Small intestine (tissue), 7 donors: ENCODE data around the gene TSGA10IP. TPM values are rescaled to one million over a fixed set of nuclear protein-coding genes. Genes with fewer than 3 reads are reported as not detected.
"Not testable (repeated sequence)": the region's sequence is repeated elsewhere in the genome, so short reads cannot be mapped to it uniquely, and the experiment has no call there.

Source experiments
- DNase-seq, 2 donors: peaks; one replicate each; pipeline versions ENCODE4 v3.0.0 to v3.0.0-alpha.2; 2013
- FAIRE-seq: peaks from 2 replicates; lab custom pipeline; 2012; peaks lifted over from hg19 to GRCh38; lab: Jason Lieb, UNC
- H3K27ac ChIP-seq, 3 donors: one replicate each; pipeline ENCODE4 v1.5.1; 2013; ENCODE audit warnings: low read length in 2 of 3, mild to moderate bottlenecking in 2 of 3, control low read depth in 1 of 3, inconsistent platforms in 1 of 3, low read depth in 1 of 3, moderate library complexity in 1 of 3
- H3K27me3 ChIP-seq, 3 donors: one replicate each; pipeline ENCODE4 v1.6.1; 2013; ENCODE audit warnings: low read length in 3 of 3, inconsistent platforms in 1 of 3; ENCODE audit not compliant: control insufficient read depth in 3 of 3, insufficient read depth in 3 of 3
- H3K36me3 ChIP-seq, 3 donors: one replicate each; pipeline ENCODE4 v1.6.1; 2013; ENCODE audit warnings: low read length in 3 of 3, inconsistent platforms in 1 of 3, low read depth in 1 of 3, mild to moderate bottlenecking in 1 of 3, moderate library complexity in 1 of 3; ENCODE audit not compliant: control insufficient read depth in 3 of 3, insufficient read depth in 2 of 3
- H3K4me1 ChIP-seq, 3 donors: one replicate each; pipeline ENCODE4 v1.6.1; 2013; ENCODE audit warnings: low read length in 2 of 3, inconsistent platforms in 1 of 3, low read depth in 1 of 3, mild to moderate bottlenecking in 1 of 3, moderate library complexity in 1 of 3; ENCODE audit not compliant: control insufficient read depth in 3 of 3, insufficient read depth in 2 of 3
- H3K4me3 ChIP-seq, 3 donors: one replicate each; pipeline ENCODE4 v1.5.1; 2013; ENCODE audit warnings: low read length in 3 of 3, control low read depth in 1 of 3, inconsistent platforms in 1 of 3, low read depth in 1 of 3, mild to moderate bottlenecking in 1 of 3, moderate library complexity in 1 of 3
- H3K9me3 ChIP-seq, 2 donors: one replicate each; pipeline ENCODE4 v1.6.1; 2013; ENCODE audit warnings: low read depth in 1 of 2, low read length in 1 of 2; ENCODE audit not compliant: control insufficient read depth in 2 of 2, insufficient read depth in 1 of 2
- WGBS, 3 donors: extraction: QIAGEN DNeasy Blood & Tissue Kit; methylation state at CpG; one replicate each; pipeline ENCODE4 v1.1.7; 2013; 5-methylcytosine and 5-hydroxymethylcytosine counted together
- polyA plus RNA-seq, 4 donors: library from polyadenylated mRNA; stranded (reverse) in 3 of 4; unstranded in 1 of 4; fragments of 200-250 nt in 3 of 4; fragments of 120-200 nt in 1 of 4; gene quantifications; one replicate each; pipeline versions ENCODE4 v1.2.1 to v1.2.3, GENCODE V29; 2013
- donor health status: healthy with polysubstance abuse.
- donor health status: control.
- donor health status: control.
- donor health status: Bipolar disorder and iron deficiency.
- donor health status: healthy.

The TSGA10IP gene
- polyA plus RNA-seq, 4 donors, result 0.07 TPM; not detected in 3

DNA sequence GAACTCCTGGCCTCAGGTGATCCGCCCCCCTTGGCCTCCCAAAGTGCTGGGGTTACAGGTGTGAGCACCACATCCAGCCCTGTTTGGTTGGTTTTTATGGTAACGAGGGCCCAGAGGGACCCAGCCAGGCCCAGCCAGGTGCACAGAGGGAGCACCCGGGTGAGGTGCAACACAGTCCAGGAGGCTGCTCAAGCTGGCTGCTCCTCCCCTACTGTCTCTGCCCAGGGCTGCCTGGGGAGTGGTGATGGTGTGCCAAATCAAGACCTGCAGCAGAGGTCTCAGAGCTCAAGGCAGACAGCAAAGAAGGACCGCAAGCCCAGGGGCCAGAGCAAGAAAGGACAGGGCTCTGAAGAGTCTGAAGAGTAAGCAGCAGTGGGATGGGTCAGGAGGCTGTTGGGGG lies 1.4 kb downstream of the TSGA10IP start:
- Histone ChIP-seq H3K27ac (no peak overlapping the region), H3K27me3 (peaks cover 0 to 14% (median 0%) of the 10 kb centered on the region in 3 donors), H3K4me1 (no peaks in the 10 kb centered on the region), H3K9me3 (no peaks in the 10 kb centered on the region), H3K36me3 (no peaks in the 10 kb centered on the region), H3K4me3 (no peak overlapping the region)
- WGBS, 3 donors, result 70 to 79% (median 78%) methylated on average over 4 of the region's 4 CpGs
- FAIRE-seq, result no peak
- no peak for DNase-seq

DNA sequence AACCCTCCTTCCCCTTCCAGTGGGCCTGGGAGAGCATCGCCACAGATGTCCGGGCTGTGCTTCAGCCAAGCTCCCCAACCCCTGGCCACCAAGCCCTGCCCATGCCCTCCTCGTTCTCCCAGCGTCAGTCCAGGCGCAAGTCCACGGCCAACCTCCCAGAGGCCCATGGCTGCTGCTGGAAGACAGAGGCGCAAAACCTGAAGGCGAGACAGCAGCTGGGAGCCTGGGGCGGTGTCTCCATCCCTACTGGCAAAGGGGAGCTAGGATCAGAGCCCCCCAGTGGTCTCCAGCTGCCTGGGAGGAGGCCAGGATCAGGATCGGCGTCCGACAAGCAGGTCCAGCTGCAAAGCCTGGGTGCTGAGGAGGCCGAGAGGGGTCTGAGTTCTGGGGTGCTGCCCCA lies 1.9 kb downstream of the TSGA10IP start:
- no peaks in the 10 kb centered on the region for H3K4me1 ChIP-seq
- H3K4me3 ChIP-seq, result no peak overlapping the region
- no peaks in the 10 kb centered on the region for H3K36me3 ChIP-seq
- no peak overlapping the region for H3K27ac ChIP-seq
- H3K9me3 ChIP-seq, result no peaks in the 10 kb centered on the region
- WGBS, 3 donors, result 63 to 76% (median 70%) methylated on average over 13 of the region's 13 CpGs
- peaks cover 0 to 13% (median 0%) of the 10 kb centered on the region in 3 donors for H3K27me3 ChIP-seq
- no peak for FAIRE-seq
- DNase-seq, result no peak

DNA sequence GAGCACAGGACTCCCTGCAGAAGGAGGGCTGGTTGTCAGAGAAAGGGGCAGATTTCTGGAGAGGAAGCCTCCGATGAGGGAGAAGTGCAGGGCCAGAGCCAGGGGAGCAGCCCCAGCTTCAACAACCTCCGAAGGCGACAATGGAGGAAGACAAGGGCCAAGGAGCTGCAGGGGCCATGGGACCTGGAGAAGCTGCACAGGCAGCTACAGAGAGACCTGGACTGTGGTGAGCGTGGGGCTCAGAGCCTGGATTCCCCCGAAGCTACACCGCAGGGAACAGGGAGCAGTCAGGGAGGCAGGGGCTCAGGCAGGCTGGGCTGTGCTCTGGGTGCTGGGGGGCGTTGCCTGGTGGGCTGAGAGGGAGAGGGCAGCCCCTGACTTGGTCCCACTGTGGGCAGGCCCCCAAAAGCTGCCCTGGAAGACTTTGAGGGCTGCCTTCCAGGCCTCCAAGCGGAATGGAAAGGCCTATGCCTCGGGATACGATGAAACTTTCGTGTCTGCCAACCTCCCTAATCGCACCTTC lies 2.4 kb downstream of the TSGA10IP start:
- no peak for FAIRE-seq

DNA sequence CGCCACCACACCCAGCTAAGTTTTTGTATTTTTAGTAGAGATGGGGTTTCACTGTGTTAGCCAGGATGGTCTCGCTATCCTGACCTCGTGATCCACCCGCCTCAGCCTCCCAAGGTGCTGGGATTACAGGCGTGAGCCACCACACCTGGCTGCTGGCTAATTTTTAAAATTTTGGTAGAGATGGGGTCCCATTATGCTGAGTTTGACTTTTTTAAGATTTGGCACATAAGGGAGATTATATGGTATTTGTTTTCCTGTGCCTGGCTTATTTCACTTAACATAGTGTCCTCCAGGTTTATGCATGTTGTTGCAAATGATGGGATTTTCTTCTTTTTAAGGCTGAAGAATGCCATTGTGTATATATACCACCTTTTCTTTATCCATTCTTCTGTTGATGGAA lies 5.4 kb downstream of the TSGA10IP start:
- not testable (repeated sequence) for H3K36me3 ChIP-seq, H3K27ac ChIP-seq, DNase-seq, H3K9me3 ChIP-seq, H3K4me3 ChIP-seq, H3K4me1 ChIP-seq, FAIRE-seq
- peaks cover 0 to 16% (median 0%) of the 10 kb centered on the region in 3 donors for H3K27me3 ChIP-seq
- WGBS, 3 donors, result 93 to 95% (median 94%) methylated on average over 5 of the region's 5 CpGs

More for the DNA sequence above, 2.4 kb downstream of the TSGA10IP start:
- Histone ChIP-seq H3K4me1 (no peaks in the 10 kb centered on the region), H3K27ac (no peak overlapping the region), H3K9me3 (no peaks in the 10 kb centered on the region), H3K27me3 (peaks cover 0 to 11% (median 0%) of the 10 kb centered on the region in 3 donors), H3K36me3 (no peaks in the 10 kb centered on the region), H3K4me3 (no peak overlapping the region)
- WGBS, 3 donors, result 70 to 85% (median 80%) methylated on average over 12 of the region's 12 CpGs
- DNase-seq, result no peak

DNA sequence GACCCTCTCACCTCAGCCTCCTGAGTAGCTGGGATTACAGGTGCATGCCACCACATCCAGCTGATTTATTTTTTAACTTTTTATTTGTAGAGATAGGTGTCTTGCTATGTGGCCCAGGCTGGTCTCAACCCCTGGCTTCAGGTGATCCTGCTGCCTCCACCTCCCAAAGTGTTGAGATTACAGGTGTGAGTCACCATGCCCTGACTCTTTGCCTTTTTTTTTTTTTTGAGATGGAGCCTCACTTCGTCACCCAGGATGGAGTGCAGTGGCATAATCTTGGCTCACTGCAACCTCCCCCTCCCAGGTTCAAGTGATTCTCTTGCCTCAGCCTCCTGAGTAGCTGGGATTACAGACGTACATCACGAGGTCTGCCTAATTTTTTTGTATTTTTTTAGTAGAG lies 6.4 kb downstream of the TSGA10IP start:
- 33 to 57% (median 46%) methylated on average over 3 of the region's 3 CpGs for WGBS, 3 donors
- not testable (repeated sequence) for H3K9me3 ChIP-seq, H3K36me3 ChIP-seq, H3K27ac ChIP-seq, DNase-seq, H3K4me3 ChIP-seq, H3K4me1 ChIP-seq, FAIRE-seq
- H3K27me3 ChIP-seq, result peaks cover 0 to 16% (median 0%) of the 10 kb centered on the region in 3 donors

DNA sequence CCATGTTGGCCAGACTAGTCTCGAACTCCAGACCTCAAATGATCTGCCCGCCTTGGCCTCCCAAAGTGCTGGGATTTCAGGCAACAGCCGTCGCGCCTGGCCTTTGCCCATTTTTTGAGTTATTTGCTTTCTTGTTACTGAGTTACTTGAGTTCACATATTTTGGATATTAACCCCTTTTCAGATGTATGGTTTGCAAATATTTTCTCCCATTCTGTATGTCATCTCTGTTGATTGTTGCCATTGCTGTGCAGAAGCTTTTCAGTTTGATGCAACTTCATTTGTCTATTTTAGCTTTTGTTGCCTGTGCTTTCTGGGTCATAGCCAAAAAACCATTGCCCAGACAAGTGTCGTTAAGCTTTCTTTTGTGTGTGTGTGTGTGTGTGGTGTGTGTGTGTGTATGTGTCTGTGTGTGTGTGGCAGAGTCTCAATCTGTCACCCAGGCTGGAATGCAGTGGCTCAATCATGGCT lies 6.8 kb downstream of the TSGA10IP start:
- FAIRE-seq (no peak), DNase-seq (no peak)
- no peaks in the 10 kb centered on the region for H3K4me1 ChIP-seq
- H3K4me3 ChIP-seq, result no peak overlapping the region
- 18 to 49% (median 47%) methylated on average over 6 of the region's 6 CpGs for WGBS, 3 donors
- no peaks in the 10 kb centered on the region for H3K9me3 ChIP-seq
- H3K36me3 ChIP-seq, result no peaks in the 10 kb centered on the region
- H3K27me3 ChIP-seq, result peaks cover 0 to 13% (median 0%) of the 10 kb centered on the region in 3 donors
- no peak overlapping the region for H3K27ac ChIP-seq

DNA sequence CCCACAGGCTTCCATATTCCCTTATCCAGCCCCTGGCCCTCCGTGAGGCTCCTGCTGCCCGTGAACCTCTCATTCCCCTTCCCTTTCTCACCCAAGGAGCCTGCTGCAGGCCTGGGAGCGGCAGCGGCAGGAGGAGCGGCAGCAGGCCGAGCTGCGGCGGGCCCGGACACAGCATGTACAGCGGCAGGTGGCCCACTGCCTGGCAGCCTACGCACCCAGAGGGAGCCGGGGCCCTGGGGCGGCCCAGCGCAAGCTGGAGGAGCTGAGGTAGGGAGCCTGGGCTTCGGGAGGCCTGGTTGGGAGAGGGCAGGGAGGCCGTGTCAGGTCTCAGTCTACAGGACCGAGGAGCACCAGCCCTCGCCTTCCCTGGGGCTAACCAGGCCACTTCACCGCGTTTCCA lies 8.2 kb downstream of the TSGA10IP start:
- FAIRE-seq (no peak), DNase-seq (no peak)
- WGBS, 3 donors, result 91 to 95% (median 92%) methylated on average over 14 to 20 of the region's 20 CpGs
- Histone ChIP-seq H3K4me1 (no peaks in the 10 kb centered on the region), H3K27ac (no peak overlapping the region), H3K27me3 (peaks cover 0 to 5% (median 0%) of the 10 kb centered on the region in 3 donors), H3K36me3 (no peaks in the 10 kb centered on the region), H3K4me3 (no peak overlapping the region), H3K9me3 (no peaks in the 10 kb centered on the region)

DNA sequence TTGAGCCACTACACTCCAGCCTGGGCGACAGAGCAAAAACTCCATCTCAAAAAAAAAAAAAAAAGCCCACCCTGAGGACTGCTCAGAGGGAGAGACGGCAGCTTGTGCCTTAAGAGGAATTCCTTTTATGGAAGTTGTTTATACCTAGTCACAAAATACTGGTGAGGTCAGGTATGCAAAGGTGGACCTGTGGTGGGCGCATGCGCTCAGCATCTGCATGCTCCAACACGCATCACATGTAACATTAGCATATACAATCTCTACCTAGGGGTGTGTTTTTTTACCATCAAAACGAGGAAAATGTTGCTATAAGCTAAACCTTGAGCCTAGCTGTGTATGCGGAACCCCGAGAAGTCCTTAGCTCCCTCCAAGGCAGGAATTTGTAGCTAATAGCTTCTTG lies 9.5 kb downstream of the TSGA10IP start:
- Histone ChIP-seq H3K9me3 (no peaks in the 10 kb centered on the region), H3K27me3 (peaks cover 0 to 5% (median 0%) of the 10 kb centered on the region in 3 donors), H3K27ac (no peak overlapping the region), H3K4me3 (no peak overlapping the region), H3K4me1 (no peaks in the 10 kb centered on the region), H3K36me3 (no peaks in the 10 kb centered on the region)
- DNase-seq, result no peak
- 79 to 87% (median 83%) methylated on average over 8 of the region's 8 CpGs for WGBS, 3 donors
- no peak for FAIRE-seq

DNA sequence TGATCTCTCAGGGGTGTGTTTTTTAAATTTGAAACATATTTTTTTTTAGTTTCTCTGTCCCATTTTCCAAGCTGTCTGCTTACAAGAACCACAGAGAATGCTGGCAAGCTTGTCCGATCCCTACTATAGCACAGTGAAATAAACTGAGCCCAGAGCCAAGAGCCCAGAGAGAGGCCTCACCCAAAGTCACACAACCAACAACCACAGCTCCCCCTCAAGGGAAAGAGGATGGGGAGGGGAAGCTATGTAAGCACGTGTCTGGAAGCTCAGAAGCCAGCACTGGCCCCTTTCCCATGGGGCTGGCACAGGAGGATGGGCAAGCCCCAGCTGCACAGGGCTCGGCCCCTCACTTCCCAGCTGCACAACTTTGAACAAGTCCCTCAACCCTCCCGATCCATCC lies 13.0 kb downstream of the TSGA10IP start:
- Histone ChIP-seq H3K27me3 (peaks cover 0 to 5% (median 0%) of the 10 kb centered on the region in 3 donors), H3K27ac (no peak overlapping the region), H3K36me3 (no peaks in the 10 kb centered on the region), H3K9me3 (no peaks in the 10 kb centered on the region), H3K4me1 (peaks cover 3 to 11% (median 8%) of the 10 kb centered on the region in 3 donors), H3K4me3 (no peak overlapping the region)
- DNase-seq, result no peak
- 72 to 81% (median 78%) methylated on average over 4 of the region's 4 CpGs for WGBS, 3 donors
- FAIRE-seq, result no peak
